Stimulated activated CD4-positive, alpha-beta T cell treated with anti-CD3 and anti-CD28 coated beads, Interleukin-2, amount 100 ng/mL, for 48 hours (primary cell): ENCODE measurements around the gene PHAF1.
A peak's percentile ranks its signal among the peaks of the same experiment; 100 is the strongest.

ENCODE experiments used
- DNase-seq, 2 donors: peaks; one replicate each; pipeline ENCODE4 v3.0.0-alpha.2; 2020

Gene PHAF1

DNA sequence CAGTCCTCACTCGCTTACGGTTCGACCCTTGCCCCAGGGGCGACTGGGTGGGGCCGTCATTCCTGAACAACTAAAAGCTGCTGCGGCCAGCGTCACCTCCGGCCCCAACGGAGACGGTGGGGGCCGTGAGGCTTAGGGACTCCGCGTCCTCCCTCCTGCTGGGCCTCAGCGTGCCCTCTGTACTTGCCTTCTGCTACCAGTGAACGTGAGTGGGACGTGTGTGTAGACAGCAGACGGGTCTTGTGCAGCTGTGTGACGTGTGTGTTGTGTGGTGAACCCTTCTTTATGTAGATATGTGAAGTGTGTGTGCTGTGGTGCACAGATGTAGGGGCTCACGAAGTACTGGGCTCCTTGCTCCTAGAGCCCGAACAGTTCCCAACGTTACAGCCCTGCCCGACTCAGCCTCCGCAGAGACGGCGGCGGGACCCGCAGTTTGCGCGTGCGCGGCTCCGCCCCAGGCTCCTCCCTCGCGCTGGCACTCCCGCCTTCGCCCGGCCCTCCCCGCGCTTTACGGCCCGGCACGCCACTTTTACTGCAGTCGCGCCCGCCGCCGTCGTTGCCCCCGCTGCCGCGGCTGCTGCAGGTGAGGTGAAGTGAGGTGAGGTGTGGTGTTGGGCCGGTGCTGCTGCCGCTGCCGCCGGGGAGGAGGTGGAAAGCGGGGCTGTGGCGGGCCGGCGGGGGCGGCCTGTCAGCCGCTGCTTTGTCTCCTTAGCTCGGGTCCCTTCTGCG is at the start of gene PHAF1:
Gene PHAF1, plus strand, starts transcription at position 535 of the 729 bp plus-strand sequence. CDS start 235 bp downstream, outside the sequence.
- DNase-seq, result peak; percentile 96 to 98

DNA sequence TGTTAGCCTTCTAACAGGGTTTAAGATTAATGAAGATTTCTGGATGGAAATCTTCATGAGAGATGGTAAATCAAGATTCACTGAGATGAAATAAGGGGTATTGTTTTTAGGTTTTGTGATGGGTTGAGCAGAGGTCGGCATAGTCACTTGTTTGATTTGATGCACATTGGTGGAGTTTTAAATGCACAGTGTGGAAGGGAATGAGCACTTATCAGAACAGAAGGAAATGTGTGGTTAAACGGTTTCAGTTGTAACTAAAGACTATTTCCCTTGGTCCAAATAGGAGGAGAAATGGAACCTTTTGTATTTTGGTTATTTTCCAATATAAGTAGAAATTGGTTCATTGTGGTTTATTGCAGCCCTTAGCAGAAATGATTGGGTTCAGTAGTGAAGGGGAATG is 46.7 kb upstream of the PHAF1 start:
- no peak for DNase-seq

GRCh38 chr16:67068212-67068753 is 41.5 kb upstream of the PHAF1 start:
- no peak for DNase-seq

GRCh38 chr16:67071476-67072048 is 38.2 kb upstream of the PHAF1 start:
- no peak for DNase-seq

GRCh38 chr16:67075331-67075730 is 34.4 kb upstream of the PHAF1 start:
- DNase-seq, result no peak

DNA sequence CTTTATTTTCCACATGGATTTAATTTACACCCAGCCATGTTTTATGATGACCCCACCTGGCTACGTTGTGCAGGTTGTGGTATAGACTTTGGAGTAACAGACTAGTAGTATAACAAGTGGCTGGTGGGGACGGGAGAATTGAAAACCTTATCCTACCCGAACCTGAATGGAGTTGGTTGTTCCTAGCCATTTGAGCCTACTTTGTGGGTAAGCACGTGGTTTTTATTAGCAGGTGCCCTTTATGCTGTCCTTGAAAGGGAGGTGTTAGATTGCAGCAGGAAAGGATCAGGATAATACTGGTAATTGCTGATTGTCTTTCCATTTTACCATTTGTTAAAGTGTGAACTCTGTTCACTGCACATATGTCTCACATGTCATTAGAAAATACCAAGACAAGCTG is 31.9 kb upstream of the PHAF1 start:
- DNase-seq, result no peak

DNA sequence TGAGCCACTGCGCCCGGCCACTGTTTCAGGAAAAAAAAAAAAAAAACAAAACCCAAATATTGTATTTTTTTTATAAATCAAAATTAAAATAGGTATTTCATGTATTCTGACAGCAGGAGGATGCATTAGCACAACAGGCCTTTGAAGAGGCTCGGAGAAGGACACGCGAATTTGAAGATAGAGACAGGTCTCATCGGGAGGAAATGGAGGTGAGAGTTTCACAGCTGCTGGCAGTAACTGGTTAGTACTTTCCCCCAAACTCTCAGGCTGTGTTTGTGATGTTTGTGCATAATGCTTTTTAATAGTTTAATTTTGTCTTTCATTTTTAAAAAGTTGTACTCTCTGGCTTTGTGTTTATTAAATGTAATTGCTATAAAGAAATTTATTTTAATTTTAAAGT is 27.6 kb upstream of the PHAF1 start:
- no peak for DNase-seq

DNA sequence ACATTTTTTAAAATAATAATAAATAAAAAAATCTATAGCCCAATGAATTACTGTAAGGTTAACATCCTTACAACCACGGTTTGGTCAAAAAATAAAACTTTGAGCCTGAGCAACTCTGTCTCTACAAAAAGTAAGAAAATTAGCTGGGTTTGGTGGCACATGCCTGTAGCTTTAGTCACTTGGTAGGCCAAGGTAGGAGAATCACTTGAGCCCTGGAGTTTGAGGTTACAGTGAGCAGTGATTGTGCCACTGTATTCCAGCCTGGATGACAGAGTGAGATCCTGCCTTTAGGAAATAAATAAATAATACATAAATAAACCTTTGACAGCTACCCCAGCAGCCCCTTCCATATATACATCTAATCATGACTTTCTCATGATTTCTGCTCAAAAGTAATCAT is 26.9 kb upstream of the PHAF1 start:
- DNase-seq, result no peak

GRCh38 chr16:67084345-67085028 is 25.3 kb upstream of the PHAF1 start:
- DNase-seq, result no peak

- DNase-seq, result no peak
Observed at GRCh38 chr16:67086822-67087221, 22.9 kb upstream of the PHAF1 start.

GRCh38 chr16:67087291-67087690 is 22.4 kb upstream of the PHAF1 start:
- no peak for DNase-seq

- no peak for DNase-seq
Observed at GRCh38 chr16:67087803-67088202, 21.9 kb upstream of the PHAF1 start.

GRCh38 chr16:67088551-67088950 is 21.2 kb upstream of the PHAF1 start:
- DNase-seq, result no peak

GRCh38 chr16:67089101-67089500 is 20.6 kb upstream of the PHAF1 start:
- DNase-seq, result no peak

DNA sequence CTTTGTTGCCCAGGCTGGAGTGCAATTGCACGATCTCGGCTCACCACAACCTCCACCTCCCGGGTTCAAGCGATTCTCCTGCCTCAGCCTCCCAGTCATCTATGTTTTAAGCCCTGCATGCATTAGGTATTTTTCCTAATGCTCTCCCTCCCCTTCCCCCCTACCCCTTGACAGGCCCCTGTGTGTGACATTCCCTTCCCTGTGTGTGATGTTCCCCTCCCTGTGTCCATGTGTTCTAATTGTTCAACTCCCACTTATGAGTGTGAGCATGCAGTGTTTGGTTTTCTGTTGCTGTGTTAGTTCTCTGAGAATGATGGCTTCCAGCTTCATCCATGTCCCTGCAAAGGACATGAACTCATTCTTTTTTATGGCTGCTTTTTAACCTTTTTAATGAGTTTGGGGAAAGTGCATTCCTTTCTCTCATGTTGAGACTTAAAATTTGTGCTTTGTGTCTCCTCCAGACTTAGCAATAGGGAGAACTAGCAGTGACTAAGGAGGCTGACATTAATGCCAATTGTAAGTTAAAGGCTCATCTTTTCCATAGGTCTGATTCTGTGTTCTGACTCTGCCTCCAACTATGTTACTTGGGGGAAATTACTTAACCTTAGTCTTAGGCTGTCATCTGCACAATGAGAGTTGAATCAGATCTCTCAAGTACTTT is 17.7 kb upstream of the PHAF1 start:
- no peak for DNase-seq

DNA sequence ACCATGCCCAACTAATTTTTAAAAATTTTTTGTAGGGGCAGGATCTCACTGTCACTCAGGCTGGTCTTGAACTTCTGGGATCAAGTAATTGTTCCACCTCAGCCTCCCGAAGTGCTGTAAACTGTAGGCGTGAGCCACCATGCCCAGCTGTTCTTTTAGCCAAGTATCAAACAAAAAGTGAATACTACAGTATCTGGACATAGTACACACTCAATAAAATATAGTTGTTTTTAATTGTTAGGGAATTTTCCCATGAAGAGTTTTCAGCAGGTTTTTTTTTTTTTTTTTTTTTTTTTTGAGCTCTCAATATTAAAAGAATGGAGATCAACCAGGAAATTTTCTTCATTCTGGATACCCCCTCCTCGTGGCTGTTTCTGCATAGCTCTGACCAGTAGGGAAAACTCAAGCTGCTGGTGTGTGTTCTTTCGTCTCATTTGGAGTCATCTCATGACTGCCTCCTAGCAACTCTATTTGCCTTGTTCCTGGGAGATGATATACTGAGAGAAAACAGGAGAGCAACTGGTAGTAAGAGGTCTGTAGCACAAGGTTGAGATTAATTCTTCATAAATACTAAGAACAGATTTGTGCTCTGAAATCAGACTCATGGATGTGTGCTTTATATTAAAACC is 16.5 kb upstream of the PHAF1 start:
- no peak for DNase-seq

DNA sequence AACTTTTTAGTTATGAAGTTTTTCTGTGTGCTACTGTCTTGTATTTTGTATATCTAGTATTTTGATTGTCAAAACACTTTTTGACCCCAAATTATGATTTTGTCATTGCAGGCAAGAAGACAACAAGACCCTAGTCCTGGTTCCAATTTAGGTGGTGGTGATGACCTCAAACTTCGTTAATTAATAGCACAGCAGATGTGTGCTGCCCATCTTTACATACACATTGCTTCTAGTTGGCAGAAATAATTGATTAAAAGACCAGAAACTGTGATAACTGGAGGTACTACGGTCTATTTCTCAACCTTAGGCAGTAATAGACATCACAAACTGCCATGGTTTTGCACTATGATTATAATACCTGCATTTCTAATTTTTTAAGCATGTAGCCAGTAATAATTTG is 11.1 kb upstream of the PHAF1 start:
- DNase-seq, result no peak

DNA sequence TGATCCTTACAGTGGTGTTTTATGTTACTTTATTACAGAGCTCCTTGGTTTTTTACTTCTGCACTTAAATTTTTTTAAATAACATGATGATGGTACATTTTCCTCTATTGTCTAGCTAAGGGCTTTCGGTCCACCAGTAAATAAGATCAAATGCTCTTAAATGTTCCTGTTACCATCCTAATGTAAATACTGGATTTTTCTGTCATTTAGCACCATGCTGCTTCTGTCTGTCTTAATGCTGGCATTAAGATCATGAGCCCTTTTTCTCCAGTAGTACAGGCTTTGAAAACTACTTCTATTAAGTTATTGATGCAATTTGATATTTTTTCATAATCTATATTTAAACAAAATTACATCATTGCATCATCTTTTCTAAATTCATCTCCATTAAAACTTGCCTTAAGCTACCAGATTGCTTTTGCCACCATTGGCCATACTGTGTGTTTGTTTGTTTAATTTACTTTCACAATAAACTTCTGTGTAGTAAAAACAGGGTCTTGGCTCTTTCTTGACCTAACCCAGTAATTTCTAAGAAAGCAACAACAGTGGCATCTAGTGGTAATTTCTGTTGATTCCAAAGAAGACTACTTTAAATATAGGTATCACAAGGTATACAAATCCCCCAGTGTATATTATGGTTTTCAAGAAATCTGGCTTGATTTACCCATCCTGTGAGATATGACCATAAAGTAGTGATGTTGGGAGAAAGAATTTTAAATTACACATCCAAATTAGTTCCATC is 9.0 kb upstream of the PHAF1 start:
- DNase-seq, result no peak

DNA sequence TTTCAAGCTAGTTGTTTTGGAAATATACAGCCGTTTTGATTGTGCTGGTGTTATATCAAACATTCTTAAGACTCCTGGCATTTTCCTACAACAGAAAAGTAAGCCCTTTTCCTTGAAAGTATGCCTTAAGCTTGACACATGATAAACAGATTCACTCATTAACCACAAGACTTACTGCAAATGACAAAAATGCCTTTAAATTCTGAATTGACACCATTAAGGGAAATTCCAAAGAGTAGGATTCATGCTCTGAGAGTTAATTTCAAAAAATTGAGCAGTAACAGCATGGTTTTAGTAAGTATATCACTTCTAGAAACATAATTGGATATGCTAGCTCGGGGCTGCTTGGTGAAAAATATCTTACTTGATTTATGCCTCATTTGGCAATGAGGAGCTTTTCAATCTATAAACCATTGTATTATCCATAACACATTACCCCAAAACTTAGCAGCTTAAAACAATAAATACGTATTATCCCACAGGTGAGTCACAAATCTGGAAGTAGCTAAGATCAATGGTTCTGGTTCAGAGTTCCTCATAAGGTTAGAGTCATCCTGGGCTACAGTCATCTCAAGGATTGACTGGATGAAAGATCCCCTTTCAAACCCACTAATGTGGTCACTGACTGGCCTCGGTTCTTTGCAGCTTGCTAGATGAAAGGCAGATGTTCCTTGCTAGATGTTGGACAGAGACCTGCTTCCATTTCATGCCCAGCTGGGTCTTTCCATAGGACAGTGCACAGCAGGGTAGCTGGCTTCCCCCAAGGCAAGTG is 8.2 kb upstream of the PHAF1 start:
- DNase-seq, result no peak

- no peak for DNase-seq
Observed at GRCh38 chr16:67104061-67104460, 5.7 kb upstream of the PHAF1 start.

DNA sequence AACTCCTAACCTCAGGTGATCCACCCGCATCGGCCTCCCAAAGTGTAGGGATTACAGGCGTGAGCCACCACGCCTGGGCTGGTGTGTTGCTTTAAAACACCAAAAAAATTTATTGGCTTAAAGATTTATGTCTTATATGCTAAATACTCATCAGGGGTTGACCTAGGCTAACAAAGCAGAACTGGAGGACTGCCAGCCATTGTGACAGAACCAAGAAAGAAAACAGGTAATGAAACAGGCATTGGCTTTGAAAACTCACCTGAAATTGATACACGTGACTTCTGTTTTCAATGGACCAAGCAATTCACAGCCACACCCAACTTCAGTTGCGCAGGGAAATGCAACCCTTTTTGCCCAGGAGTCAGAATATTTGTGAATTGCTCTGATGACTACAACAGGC is 4.9 kb upstream of the PHAF1 start:
- DNase-seq, result no peak
